GM19372 (cell line): ENCODE results near the gene DPYSL5.

Experiments
- ATAC-seq: cut with Tn5 transposase; IDR thresholded peaks from one replicate; pipeline ENCODE4 v1.9.1; 2021; ENCODE audit warnings: mild to moderate bottlenecking, low read depth, moderate library complexity; ENCODE audit not compliant: unreplicated experiment

DPYSL5 gene

DNA sequence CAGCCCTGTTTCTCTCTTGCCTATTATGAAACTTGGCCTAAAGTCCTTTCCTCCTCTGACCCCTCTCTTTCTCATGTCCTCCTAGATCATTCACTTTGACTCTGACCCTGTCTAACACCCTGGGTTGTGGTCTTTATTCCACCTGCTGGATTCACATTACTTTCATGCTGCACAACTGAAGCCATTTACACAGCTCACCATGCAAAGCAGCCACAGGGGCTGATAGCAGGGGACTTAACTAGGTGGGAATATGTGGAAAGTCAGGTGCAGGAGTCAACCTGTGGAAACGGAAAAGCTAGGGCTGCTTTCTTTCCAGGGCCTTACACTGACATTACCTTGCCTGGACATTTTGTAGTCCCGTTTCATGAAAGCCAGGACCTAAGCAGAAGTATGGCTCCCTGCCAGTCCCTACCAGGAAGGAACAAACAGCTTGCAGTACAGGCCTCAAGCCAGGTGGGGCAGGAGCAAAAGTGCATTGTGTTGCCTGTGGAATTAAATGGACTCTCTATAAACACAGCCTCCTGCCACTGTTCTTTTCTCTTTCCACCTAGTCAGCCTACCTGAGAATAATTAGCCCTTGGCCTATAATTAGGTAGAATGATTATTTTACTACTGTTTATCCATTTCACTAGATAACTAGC, 134.3 kb downstream of the DPYSL5 start:
- no peak for ATAC-seq

DNA sequence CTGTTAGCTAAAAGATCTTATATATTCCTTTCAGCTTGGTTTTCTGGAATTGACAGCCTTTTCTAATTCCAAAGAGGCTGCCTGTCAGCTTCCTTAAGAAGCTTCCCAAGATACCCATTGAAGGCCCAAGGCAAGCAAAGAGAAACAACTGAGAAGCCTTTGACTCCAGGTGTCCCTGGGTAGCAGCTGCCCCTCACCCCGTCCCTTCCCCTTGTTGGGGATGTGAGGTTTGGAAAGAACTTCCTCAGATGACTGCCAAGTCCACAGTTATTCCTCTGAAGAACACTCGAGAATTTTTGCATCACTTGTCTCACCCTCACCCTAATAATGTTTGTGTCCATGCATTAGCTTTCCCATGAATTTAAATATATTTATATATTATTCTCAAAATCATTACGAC, 135.8 kb downstream of the DPYSL5 start:
- ATAC-seq: no peak

DNA sequence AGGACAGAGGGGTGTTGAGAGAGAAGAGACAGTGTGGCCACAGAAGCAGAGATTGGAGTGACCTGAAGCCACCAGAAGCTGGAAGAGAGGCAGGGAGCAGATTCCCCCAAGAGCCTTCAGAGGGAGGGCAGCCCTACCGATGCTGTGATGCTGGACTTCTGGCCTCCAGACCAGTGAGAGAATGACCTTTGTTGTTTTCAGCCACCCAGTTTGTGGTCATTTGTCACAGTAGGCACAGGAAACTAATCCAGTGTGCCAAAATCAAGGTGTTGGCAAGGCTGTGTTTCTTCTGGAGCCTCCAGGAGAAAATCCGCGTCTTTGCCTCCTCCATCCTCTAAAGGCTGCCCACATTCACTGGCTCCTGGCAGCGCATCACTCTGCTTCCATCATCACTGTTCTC, 137.9 kb downstream of the DPYSL5 start:
- no peak for ATAC-seq

DNA sequence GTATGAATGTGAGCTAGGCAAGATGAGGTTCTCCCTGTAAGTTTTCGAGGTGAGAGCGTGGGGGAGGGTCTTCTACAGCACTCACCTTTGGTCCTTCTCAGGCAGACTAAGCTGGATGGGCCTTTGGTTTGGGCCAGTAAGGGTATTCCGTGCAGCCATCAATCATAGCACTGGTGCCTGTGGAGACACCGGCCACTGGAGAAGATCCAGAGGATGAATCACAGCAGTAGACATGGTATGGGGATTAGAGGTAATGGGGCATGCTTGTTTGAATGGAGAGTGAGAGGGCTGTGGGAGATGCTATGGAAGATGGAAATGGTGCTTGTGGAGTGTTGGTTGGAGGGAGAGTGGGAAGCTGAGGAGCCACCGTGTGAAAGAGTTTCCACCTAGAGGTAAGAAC, 138.6 kb downstream of the DPYSL5 start:
- no peak for ATAC-seq

DNA sequence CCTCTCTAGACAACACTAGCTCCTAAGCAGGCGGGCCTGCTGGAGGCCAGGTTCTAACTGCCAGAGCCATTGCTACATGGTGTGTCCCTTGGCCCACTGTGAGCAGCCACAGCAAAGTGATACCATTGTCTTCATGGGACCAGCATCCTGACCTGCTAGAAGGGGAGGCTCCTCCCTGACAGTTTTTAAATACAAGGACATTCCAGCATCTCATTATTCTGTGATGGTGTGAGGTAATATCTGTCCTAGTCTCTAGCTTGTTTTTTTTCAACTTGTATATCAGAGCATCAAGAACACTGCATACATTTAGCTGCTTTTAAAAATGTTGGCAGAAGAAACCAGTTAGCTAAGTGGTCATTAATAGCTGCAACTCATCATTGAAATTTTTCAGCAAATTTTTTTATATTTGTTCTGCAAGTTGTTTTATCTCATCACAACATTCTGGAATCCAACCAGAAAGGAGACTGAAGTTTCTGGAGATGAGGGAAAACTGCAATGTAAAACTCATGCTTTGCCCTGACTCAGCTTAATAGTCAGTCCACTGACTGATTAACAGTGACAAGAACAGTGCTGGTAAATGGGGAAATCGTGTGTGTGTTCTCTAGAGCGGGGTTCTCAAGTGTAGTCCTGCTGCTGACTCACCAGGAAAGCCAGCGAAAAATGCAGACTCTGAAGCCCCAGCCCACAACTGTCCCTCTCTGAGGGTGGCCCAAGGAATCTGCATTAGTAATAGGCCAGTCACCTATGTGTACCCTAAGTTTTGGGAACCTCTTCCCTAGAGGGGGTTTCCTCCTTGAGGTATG, 140.3 kb downstream of the DPYSL5 start:
- ATAC-seq: no peak

DNA sequence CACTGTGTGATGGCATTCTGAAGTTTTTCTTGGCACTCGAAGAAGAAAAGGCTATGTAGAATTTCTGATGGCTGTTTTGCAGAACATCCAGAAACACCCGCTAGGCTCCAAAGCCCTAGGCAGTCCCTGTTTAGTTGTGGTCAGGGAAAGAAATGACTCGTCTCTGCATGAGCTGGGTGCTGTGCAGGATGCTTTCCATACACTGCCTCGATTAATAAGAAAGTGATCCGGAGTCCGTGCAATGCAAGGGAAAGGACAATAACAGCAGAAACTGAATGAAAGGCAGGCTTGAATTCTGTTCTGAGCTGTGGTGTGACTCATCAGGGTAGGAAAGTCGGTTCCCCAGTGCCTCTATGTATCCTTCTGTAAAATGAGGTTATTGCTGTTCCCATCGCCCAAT, 141.2 kb downstream of the DPYSL5 start:
- ATAC-seq: no peak

DNA sequence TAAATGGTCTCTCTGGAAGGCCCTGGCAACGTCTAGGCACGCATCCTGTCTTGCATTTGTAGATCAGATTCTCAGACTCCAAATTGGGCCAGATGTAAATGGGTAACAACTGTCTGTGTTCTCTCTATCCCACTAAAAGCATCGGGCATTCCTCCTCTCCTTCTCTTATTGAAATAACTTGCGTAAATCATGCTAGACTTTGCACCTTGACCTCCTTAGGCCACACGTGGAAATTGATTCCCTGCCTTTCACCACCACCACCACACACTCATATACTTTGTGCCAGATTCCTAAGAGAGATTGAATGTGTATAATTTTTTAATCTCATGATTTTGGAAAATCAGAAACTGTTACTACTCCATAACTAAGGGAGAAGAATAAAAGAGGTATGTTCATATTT, 143.8 kb downstream of the DPYSL5 start:
- ATAC-seq: no peak

DNA sequence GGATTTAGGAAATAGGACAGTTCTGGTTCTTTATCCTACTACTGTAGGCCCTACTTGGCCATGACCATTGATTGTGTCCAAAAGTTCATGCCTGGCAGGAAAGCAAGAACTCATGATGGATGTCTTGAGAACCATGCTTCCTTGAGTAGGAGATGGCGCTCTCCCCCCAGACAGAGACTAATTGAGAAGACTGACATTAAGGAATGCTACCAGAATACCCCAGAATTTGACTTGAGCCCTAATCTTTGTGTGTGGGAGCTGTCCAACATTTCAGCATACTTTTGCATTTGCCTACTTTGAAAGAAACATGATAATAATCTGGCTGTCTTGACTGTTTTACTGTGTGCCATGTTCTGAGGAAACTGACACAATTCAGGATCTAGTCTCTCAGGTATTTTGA, 145.8 kb downstream of the DPYSL5 start:
- no peak for ATAC-seq

DNA sequence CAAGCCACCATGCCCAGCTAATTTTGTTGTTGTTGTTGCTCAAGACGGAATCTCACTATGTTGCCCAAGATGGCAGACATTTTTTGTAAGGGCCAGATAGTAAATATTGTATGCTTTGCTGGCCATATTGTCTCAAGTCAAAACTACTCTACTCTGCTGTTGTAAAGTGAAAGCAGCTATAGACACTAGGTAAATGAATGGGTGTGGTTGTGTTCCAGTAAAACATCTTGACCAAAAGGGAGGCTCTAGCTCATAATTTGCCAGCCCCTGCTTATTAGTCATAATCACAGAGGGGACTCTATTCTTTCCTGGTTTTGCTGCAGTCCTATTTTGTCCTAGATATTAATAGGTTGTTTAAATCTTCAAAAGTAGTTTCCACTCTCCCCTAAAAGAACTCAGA, 147.1 kb downstream of the DPYSL5 start:
- ATAC-seq: no peak

DNA sequence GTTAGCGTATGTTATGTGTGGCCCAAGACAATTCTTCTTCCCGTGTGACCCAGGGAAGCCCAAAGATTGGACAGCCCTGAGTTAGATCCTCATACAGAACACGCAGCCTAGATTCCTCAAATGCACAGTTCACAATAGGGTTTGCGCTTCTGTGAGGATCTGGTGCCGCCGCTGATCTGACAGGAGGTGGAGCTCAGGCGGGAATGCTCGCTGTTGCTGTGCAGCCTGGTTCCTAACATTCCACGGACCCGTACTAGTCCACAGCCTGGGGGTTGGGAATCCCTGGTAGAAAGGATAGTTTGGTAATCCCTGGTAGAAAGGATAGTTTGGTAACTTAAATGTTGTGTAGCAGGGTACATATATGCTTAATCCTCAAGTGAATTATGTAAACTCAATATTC, 149.5 kb downstream of the DPYSL5 start:
- no peak for ATAC-seq

DNA sequence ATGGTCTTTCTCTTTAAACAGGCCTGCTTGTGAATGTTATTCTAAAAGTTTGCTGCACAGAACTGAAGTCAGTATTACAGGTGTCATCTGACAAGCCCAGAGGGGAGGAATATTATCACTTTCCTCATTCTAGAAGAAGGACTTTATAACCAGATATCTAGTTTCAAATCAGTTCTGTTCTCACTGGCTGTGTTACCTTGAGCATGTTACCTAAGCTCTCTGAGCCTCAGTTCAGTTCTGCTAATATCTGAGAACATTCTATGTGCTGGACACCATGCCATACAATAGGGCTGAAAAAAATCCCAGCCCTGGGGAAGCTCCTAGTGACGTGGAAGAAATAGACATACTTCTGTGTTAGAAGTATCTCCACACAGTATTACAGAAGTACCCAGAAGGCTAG, 150.4 kb downstream of the DPYSL5 start:
- ATAC-seq: no peak
